ENCODE measurements around the gene DHH.

The DHH gene

GRCh38 chr12:49041881-49042484 is 52.6 kb downstream of the DHH start:
- no peak overlapping the region for H3K4me3 ChIP-seq (ENCODE audit: low read depth, low read length)
- no peak for TF ChIP-seq CTCF (IDR thresholded peaks at IDR 0.05; ENCODE audit: borderline replicate concordance, insufficient read depth, low read depth, low read length)

GRCh38 chr12:49041036-49041880 is 53.3 kb downstream of the DHH start:
- H3K4me3 ChIP-seq (ENCODE audit: low read depth, low read length): no peak overlapping the region
- TF ChIP-seq CTCF (IDR thresholded peaks at IDR 0.05; ENCODE audit: borderline replicate concordance, insufficient read depth, low read depth, low read length): no peak

- TF ChIP-seq CTCF (IDR thresholded peaks at IDR 0.05; ENCODE audit: borderline replicate concordance, insufficient read depth, low read depth, low read length): no peak
- no peak overlapping the region for H3K4me3 ChIP-seq (ENCODE audit: low read depth, low read length)
These were observed 54.2 kb downstream of the DHH start for GRCh38 chr12:49040364-49040855.

GRCh38 chr12:49039421-49040363 is 54.9 kb downstream of the DHH start:
- TF ChIP-seq CTCF (IDR thresholded peaks at IDR 0.05; ENCODE audit: borderline replicate concordance, insufficient read depth, low read depth, low read length): no peak

GRCh38 chr12:49038291-49038955 is 56.2 kb downstream of the DHH start:
- H3K4me3 ChIP-seq (ENCODE audit: low read depth, low read length): no peak overlapping the region
- no peak for TF ChIP-seq CTCF (IDR thresholded peaks at IDR 0.05; ENCODE audit: borderline replicate concordance, insufficient read depth, low read depth, low read length)

More at GRCh38 chr12:49039421-49040363, 54.9 kb downstream of the DHH start:
- H3K4me3 ChIP-seq (ENCODE audit: low read depth, low read length): no peak overlapping the region

- H3K4me3 ChIP-seq (ENCODE audit: low read depth, low read length): no peak overlapping the region
- TF ChIP-seq CTCF (IDR thresholded peaks at IDR 0.05; ENCODE audit: borderline replicate concordance, insufficient read depth, low read depth, low read length): no peak
These were observed 56.7 kb downstream of the DHH start for GRCh38 chr12:49037947-49038237.

Data from GM12875 (cell line).